GM12874 (cell line): ENCODE results near the gene PLCB1.

Experiments
- TF ChIP-seq, protein P1 (sequence below): IDR thresholded peaks from 2 replicates; pipeline ENCODE4 v1.5.1; 2011; ENCODE audit warnings: low read depth, mild to moderate bottlenecking, control low read depth, low read length, moderate library complexity; ENCODE audit not compliant: insufficient read depth

Gene PLCB1

DNA sequence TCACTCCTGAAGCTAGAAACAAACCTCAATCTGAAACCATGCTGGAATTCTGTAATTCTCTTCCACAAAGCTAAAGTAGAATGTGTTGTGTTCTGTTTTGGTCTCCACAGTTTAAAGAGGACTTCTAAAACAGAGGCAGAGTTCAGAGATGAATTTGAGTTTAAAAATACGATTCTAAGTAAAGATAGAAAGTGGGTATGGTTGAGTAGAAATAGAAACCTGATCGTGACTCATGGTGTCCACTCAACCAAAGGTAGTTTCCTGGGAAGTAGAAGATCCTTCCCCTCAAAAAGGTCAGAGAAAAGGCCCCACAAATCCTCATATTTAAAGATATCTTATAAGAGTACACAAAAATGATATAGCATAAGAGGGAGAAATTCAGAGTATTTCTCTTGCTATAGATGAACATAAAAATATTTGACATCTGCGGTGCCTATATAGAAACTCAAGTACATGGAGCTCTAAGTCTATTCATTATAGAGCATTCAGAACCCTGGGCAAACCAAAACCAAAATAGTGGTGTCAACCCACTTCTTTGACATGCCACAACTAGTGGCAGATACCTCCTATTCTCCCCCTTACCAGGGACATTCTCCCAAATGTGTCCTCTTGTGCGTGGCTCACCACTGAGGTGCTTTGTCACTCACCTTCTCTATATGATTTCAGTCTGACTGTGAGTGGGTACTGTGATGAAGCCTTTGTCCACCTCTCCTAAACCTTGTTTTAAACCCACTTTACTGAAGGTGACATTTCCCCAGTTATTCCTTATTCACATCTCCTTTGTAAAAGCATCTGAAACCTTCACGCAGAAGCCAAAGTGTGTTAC is 84.5 kb downstream of the PLCB1 start:
- TF ChIP-seq, protein P1, sequence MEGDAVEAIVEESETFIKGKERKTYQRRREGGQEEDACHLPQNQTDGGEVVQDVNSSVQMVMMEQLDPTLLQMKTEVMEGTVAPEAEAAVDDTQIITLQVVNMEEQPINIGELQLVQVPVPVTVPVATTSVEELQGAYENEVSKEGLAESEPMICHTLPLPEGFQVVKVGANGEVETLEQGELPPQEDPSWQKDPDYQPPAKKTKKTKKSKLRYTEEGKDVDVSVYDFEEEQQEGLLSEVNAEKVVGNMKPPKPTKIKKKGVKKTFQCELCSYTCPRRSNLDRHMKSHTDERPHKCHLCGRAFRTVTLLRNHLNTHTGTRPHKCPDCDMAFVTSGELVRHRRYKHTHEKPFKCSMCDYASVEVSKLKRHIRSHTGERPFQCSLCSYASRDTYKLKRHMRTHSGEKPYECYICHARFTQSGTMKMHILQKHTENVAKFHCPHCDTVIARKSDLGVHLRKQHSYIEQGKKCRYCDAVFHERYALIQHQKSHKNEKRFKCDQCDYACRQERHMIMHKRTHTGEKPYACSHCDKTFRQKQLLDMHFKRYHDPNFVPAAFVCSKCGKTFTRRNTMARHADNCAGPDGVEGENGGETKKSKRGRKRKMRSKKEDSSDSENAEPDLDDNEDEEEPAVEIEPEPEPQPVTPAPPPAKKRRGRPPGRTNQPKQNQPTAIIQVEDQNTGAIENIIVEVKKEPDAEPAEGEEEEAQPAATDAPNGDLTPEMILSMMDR, result no peak

DNA sequence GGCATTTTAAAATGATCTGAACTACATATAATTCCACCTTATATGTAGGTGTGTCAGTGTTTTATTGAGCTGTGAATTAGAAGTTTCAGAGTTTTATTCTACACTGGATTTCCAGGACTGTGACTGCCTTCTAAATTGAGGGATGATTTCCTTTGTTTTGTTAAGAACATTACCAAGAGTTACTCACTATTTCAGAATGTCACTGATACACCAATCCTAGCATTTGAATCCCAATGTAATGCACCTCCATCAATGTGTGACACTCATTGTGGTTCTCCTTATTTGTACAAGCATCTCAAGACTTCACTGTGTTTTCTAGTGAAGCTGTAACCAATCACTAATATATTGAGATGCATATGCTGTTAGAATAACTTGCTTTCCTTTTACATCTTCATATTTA is 86.8 kb downstream of the PLCB1 start:
- TF ChIP-seq, protein P1, result no peak

DNA sequence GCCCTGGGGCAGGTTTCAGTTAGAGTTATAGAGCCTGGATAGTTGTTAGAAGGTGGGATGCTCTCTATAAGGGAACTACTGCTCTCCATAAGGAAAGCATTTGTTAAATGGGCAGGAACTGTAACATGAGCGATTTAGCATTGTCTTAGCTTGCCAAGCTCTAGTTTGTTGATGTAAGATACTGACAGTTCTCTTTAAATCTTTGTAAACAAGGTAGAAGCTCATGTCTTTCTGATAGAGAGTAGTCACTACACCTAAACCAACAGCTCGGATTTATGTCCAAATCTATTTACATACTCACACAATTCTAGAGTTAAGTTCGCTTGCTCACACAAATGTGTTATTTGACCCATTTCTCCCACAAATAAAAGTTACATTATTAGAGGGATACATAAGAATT is 87.3 kb downstream of the PLCB1 start:
- TF ChIP-seq, protein P1, result no peak

DNA sequence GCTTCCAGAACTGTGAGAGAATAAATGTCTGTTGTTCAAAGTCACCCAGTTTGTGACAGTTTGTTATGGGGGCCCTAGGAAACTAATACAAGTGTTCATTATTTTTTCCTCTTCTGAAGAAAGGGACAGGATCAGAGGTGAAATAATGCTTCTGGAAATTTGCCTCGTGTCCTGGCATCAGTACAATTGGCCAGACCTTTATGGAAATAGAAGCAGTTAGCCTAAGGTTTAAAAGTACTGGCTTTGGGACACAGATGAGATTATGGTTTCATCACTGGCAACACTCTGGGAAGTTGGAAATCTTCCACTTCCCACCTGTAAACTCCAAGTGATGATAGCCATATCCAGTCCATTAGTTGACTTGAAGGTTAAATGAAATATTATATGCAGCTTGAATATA is 88.7 kb downstream of the PLCB1 start:
- TF ChIP-seq, protein P1, result no peak

DNA sequence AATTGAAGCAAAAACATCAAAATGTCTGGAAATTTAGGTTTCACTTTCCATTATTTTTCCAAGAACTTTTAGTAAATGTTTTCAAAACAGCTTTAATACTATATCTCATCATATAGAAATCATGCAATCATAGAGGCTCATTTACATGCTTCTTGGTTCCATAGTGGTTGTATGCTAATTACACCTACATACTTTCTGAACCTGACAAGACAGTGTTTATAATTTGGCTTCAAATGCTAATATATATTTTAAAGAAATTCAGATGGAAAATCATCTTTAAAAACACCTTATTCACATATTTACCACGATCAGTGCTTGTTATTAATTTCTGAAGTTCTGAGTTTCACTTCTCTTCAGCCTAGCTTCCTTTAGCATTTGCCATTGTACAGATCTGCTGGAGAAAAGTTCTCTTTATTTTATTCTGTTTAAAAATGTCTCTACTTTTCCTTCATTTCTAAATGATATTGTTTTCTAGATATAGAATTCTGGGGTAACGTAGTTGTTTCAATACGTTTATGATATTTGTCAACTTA is 89.9 kb downstream of the PLCB1 start:
- TF ChIP-seq, protein P1, result no peak

DNA sequence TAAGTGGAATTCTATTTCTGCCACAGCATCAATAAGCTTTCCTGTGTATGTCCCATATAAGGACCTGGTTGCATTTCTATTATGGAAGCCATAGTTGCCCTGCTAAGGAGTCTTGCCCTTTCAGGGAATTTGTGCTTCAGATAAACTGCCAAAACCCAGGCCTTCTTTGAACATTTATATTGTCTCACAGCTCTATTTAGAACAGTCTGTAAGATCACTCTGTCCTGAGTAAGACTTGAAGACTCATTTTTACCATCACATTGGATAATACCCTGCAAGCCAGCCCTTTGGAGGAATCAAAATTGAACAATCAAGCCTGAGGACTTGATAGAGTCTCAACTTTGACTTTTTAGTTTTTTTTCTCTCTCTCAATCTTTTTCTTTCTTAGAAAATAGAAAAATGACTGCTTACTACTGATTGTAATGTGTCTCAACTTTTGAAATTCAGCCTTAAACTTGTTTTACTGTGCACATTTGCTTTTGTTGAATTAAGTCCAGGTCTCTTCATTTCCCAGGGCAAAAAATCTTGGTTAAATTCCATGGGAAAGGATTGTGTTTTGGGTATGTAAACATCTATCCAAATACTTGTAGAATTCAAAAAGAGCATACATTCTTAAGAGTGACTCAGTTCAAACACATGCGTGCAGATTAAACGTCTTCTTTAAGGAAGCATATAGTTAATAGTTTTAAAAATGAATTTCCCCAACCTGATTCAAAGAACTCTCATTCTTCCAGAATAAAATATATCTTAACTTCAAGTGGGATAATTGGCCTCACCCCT is 91.2 kb downstream of the PLCB1 start:
- TF ChIP-seq, protein P1, result no peak

DNA sequence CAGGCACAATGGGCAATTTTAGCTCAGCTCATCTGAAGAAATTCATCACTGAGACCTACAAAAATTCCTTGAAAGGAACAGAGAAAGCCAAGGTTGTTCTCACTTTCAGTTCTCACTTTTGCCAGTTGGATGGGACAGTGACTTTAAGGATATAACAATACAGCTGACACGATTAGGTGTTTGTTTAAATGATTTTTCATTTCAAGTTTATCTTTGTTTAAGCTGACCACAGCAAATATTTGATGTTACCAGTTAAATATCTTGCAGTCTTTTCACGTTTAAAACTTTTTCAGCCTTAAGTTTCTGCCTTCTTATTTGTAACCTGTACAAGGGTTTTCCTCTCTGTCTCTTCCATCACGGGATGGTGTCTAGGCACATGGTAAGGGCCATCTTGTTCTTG is 93.6 kb downstream of the PLCB1 start:
- TF ChIP-seq, protein P1, result no peak
